HT-29 (cell line): ENCODE results near the gene PRKN. TPM values are rescaled to one million over a fixed set of nuclear protein-coding genes. Genes with fewer than 3 reads are reported as not detected.
"Not testable (repeated sequence)": the region's sequence is repeated elsewhere in the genome, so short reads cannot be mapped to it uniquely, and the experiment has no call there.

Experiments
- DNase-seq: peaks from one replicate; pipeline ENCODE4 v3.0.0-alpha.2; 2015; ENCODE audit warnings: low spot score
- total RNA-seq: library from RNA; depleted of rRNA; stranded (reverse); fragments of >200 nt; shearing (Covaris generic); gene quantifications from 2 replicates; pipeline ENCODE4 v1.2.3, GENCODE V29; 2014

PRKN gene
- total RNA-seq, 1 experiment from 2014 or later, result 3.4 TPM

GRCh38 chr6:161498359-161498758 lies 1229.2 kb downstream of the PRKN start:
- peak; percentile 25 for DNase-seq

- no peak for DNase-seq
Observed at GRCh38 chr6:161496941-161497340, 1230.6 kb downstream of the PRKN start.

GRCh38 chr6:161496271-161496670 lies 1231.3 kb downstream of the PRKN start:
- not testable (repeated sequence) for DNase-seq

DNA sequence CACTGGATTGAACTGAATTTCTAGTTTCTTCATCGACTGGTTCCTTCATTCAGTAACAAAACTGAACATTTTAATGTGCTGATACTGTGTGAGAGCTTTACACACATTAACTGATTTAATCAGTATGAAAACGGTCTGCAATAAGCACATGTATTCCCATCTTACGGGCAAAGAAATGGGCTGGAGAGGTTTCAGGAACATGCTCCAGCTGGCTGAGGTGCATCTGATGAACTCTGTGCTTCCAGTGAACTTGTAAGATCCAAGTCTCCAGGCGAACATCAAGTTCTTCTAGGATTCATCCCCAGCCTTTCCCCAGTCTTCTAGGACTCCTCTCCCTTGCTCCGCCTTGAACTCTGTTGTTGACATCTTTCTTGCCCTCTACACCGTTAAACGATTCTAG lies 1233.0 kb downstream of the PRKN start:
- no peak for DNase-seq

GRCh38 chr6:161493576-161494118 lies 1233.9 kb downstream of the PRKN start:
- DNase-seq, result no peak

DNA sequence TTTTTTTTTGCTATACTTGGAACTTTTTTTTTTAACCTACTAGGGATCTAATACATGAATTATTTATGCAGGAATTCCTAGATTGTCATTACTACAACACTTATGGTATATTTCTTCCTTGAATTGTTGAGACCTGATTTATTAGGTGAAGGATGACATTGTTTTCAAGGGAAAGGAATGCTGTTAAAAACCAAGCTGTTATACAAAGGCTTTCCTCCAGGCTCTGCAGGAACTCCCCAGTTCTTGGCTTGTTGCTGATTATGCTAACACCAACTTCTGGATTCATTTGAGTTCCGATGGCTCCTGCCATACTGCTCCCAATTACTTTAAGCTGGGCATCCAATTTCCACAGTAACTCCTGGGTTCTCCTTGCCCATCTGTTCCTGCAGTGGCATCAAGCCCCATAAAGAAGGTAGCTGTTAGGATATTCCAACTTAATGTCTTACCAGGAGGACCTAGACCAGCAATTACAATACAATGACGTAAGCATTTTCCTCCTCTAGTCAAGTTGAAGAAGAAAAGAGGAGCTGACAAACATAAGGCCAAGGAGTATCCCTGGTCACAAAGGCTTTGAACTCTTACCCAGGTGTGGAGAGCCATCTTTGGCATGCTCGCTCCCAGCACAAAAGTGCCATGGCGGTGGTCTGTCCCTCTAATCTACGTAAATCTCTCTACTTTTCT lies 1237.8 kb downstream of the PRKN start:
- no peak for DNase-seq

GRCh38 chr6:161487694-161488093 lies 1239.9 kb downstream of the PRKN start:
- no peak for DNase-seq

- DNase-seq, result no peak
Observed at GRCh38 chr6:161487217-161487531, 1240.4 kb downstream of the PRKN start.

DNA sequence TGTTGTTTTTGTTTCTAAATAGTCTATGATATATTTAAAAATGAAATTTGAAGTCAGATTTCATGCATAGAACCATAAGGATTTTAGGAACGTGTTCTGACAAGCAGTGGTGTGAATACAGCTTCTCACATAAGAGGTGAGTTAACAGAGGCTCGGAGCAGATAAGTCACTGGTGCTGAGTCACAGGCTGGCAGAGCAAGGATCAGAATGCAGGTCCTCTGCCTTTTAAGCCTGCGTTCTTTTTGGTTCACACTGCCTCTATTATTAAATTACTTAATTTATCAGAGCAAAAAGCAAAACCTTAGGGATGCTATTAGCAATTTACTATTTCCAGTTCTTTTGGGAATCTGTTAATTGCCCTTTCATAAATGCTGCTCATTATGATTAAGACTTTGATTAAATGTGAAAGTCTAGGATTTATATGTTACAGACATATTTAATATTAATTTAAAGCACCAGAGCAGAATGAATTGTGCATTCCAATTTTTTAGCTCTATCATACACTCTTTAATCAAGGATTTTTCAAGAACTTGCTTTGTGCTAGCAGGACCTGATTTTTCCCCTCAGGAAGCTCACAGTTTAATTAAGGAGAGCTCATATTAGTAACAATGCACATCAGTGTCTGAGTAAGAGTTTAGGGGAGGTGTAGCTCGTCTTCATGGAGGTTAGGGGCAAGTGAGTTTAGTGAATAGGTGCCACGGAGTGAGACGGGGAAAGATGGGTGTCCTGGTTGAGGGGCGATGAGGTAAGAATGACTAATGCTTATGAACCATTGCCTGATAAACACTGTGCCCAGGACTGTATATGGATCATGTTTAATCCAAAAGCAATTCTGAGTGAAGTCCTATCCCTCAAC lies 1241.0 kb downstream of the PRKN start:
- DNase-seq, result no peak

DNA sequence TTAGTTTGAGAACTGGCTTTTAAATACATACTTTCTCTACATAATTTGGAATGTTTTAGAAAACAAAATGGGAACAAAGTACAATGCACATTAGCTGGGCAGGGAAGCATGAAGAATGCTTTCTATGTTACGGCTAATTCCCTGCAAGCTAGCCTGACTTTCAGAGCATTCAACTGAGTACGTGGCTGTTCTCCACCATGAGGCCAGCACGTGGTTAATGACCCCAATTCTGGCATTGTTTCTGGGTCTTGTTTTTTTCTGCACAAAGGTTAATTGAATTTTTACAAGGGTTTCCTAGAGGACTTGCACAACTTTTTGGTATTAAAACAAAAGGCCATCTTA lies 1245.1 kb downstream of the PRKN start:
- DNase-seq, result no peak

GRCh38 chr6:161481786-161482516 lies 1245.6 kb downstream of the PRKN start:
- DNase-seq, result no peak

DNA sequence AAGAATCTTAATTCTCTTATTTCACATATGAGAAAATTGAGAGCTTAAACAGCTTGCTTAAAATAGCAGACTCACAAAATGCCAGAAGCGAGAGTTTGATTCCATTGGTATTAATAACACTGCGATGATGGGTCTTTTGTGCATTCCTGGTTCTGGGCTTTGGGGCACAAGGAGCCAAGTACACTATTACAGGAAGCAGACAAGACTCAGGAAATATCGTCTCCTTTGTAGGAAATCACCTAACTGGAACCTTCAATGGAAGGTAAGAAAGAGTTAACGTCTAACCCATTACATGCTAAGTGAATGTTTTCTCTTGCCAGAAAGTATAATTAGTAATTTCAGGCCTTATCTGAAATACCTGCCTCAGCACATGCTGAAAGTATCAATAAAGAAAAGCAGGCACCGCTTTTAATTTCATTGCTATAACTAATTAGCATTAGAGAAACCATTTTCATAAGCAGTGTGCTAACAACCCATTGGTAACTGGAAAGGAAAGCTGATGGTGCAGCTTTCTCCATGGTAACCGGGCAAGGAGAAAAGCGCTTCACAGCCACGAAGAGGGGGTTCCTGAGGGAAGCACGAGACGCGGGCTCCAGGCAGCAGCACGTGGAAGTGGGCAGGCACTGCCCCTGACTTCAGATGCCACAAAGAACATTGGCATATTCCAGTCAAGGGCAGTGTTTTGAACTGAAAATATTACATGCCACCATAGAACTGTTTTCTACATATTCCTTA lies 1247.0 kb downstream of the PRKN start:
- DNase-seq, result no peak

DNA sequence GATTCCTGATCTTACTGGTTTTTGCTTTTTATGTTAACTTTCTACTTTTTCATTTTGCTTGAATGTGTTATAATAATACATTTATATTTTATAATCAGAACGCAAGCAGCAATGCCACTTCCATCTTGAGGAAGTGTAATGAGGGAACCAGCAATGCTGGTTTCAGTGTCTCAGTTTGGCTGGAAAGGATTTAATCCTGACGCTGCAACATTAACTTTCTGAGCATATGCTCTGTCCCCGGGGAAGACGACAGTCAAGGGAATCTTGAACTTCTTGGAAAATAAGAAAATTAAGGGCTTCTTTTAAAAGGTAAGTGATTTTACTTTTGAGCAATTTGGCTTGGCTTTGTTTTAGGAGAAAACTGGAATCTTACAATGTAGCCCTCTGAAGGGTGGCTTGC lies 1248.2 kb downstream of the PRKN start:
- no peak for DNase-seq

- no peak for DNase-seq
Observed at GRCh38 chr6:161477876-161478425, 1249.6 kb downstream of the PRKN start.

DNA sequence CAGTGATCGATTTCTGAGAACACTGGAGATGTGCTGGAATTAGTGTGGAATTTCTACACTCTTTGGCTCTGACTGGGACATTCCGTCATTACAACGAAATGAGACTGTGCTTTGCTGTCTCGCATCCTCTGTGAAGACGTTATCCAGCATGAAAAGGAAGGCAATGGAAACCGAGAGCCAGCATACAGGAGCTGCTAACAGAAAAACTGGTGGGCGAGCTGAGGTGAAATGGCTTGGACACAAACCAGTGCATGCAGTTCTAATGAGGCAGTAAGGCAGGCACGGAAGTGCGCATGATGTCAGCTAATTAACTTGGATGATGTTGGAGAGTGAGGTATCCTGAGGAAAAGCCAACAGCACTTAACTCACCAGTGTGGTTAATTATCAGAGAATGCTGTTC lies 1250.9 kb downstream of the PRKN start:
- no peak for DNase-seq

DNA sequence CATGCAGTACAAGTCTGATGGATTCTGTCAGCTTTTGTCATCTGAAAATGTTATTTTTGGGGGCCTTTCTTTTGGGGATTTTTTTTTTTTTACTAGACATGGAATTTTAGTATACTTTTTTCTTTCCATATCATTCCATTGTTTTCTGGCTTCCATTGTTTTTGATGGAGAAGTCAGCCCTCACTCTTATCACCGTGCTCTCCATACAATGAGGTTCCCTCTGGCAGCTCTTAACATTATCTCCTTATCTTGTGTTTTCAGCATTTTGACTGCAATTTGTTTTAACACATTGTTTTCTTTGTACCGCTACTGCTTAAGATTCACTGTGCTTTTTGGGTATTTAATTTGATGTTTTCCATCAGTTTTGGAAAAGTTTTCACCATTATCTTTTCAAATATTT lies 1262.2 kb downstream of the PRKN start:
- DNase-seq, result no peak

DNA sequence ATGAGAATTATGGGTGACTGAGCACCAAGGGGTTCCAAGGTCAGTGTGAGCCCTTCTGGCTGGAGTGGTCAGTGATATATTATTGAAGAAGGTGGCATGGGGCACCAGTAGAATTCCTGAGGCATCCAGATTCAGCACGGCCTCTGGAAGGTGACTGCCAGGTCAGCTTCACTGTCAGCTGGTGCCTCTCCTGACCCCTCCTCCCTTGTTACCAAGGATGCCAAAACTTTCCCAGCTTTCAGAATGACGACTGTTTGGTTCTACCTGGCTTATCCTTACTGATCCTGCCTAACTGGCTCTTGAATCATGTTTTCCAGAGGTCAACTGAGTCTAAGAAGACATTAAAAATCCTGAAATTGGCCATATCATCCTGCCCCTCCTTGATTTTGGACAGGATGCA lies 1264.5 kb downstream of the PRKN start:
- no peak for DNase-seq

DNA sequence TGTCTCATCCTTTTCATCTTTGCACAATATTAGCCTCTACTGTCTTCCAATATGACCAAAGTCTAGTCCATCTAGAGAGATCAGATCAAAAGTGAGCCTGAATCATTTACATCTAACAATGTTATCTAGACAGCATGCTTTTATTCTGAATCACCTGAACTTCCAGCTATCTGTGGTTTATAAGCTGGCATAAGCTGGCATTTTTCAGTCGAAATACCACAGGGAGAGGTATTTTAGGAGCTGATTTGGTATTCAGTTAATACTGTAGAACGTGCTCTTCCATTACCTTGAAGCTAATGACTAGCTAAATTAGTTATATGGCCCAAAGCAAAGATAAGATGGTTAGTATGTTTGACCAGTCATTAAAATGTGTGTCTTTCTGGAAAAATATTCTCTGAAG lies 1265.4 kb downstream of the PRKN start:
- no peak for DNase-seq

DNA sequence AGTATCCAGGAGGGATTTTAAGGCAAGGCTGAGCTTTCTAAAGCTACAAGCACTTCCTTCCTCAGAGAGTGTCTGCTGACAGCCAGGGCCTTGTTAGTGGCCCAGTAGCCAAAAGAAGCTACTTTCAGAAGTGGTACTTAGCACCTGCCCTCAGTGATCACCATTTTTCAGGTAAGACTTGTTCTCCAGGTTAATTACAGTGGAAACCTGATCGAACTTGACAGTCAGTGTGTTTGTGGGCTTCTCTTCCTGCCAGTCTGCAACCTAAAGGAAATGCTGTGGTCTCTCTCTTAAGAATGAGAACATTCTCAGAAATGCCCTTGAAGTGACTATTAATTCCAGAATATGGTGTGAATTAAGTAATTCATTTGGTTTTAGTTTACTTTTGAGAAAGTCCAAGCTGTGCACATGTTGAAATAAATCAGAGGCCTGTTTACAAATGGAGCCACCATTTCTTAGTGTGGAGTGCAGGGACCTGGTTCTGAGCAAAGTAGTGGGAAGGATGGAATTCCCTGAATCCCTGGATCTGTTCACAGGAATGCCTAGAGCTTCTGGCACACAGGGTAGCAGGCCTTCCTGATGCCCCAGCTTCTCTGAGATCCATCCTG lies 1268.5 kb downstream of the PRKN start:
- DNase-seq, result no peak

- no peak for DNase-seq
Observed at GRCh38 chr6:161458201-161458951, 1269.2 kb downstream of the PRKN start.
